GM18519 (cell line): ENCODE results near the gene LRRC4C.

Source experiments
- ATAC-seq: cut with Tn5 transposase; IDR thresholded peaks from one replicate; pipeline ENCODE4 v1.9.1; 2021; ENCODE audit warnings: mild to moderate bottlenecking, moderate library complexity; ENCODE audit not compliant: unreplicated experiment, low FRiP score

The LRRC4C gene

GRCh38 chr11:41334007-41334933 lies 125.2 kb downstream of the LRRC4C start:
- peak; percentile 58 for ATAC-seq

GRCh38 chr11:41333357-41333756 lies 126.1 kb downstream of the LRRC4C start:
- ATAC-seq: no peak

GRCh38 chr11:41328324-41328723 lies 131.1 kb downstream of the LRRC4C start:
- ATAC-seq: no peak

GRCh38 chr11:41323446-41323845 lies 136.0 kb downstream of the LRRC4C start:
- no peak for ATAC-seq

GRCh38 chr11:41320653-41321052 lies 138.8 kb downstream of the LRRC4C start:
- peak; percentile 32 for ATAC-seq

- peak; percentile 63 for ATAC-seq
Measured at GRCh38 chr11:41320238-41320637, 139.2 kb downstream of the LRRC4C start.

GRCh38 chr11:41319434-41319833 lies 140.0 kb downstream of the LRRC4C start:
- no peak for ATAC-seq

- ATAC-seq: no peak
Measured at GRCh38 chr11:41316751-41317150, 142.7 kb downstream of the LRRC4C start.

- no peak for ATAC-seq
Measured at GRCh38 chr11:41313226-41313625, 146.2 kb downstream of the LRRC4C start.

GRCh38 chr11:41309716-41310115 lies 149.7 kb downstream of the LRRC4C start:
- ATAC-seq: peak; percentile 13

- peak; percentile 89 for ATAC-seq
Measured at GRCh38 chr11:41309111-41309522, 150.3 kb downstream of the LRRC4C start.

GRCh38 chr11:41308286-41308685 lies 151.2 kb downstream of the LRRC4C start:
- ATAC-seq: no peak

- ATAC-seq: peak; percentile 15
Measured at GRCh38 chr11:41307296-41308080, 152.0 kb downstream of the LRRC4C start.

- ATAC-seq: peak; percentile 27
Measured at GRCh38 chr11:41306431-41306830, 153.0 kb downstream of the LRRC4C start.

GRCh38 chr11:41301023-41301422 lies 158.4 kb downstream of the LRRC4C start:
- ATAC-seq: no peak

GRCh38 chr11:41289408-41289807 lies 170.0 kb downstream of the LRRC4C start:
- ATAC-seq: peak; percentile 76

GRCh38 chr11:41286751-41287150 lies 172.7 kb downstream of the LRRC4C start:
- no peak for ATAC-seq

GRCh38 chr11:41284354-41284753 lies 175.1 kb downstream of the LRRC4C start:
- ATAC-seq: no peak

- no peak for ATAC-seq
Measured at GRCh38 chr11:41283191-41283930, 176.1 kb downstream of the LRRC4C start.

- no peak for ATAC-seq
Measured at GRCh38 chr11:41282395-41282794, 177.1 kb downstream of the LRRC4C start.
